ENCODE data around the gene SMKR1.

SMKR1 gene

GRCh38 chr7:129458171-129458570 is 44.2 kb upstream of the SMKR1 start:
- no peak for DNase-seq (ENCODE audit: low read depth, low spot score)
- in situ Hi-C loops (cut with HindIII; ENCODE audit: low sequenced_read_pairs) = no loop called here
- TF ChIP-seq CTCF (IDR thresholded peaks at IDR 0.05; ENCODE audit: low read depth, low read length) = no peak
- H3K4me3 ChIP-seq (ENCODE audit: low read depth, low read length) = no peak overlapping the region

- no peak for TF ChIP-seq CTCF (IDR thresholded peaks at IDR 0.05; ENCODE audit: low read depth, low read length)
- DNase-seq (ENCODE audit: low read depth, low spot score) = no peak
- H3K4me3 ChIP-seq (ENCODE audit: low read depth, low read length) = no peak overlapping the region
- in situ Hi-C loops (cut with HindIII; ENCODE audit: low sequenced_read_pairs) = no loop called here
These were observed 40.5 kb upstream of the SMKR1 start for GRCh38 chr7:129461809-129462208.

DNA sequence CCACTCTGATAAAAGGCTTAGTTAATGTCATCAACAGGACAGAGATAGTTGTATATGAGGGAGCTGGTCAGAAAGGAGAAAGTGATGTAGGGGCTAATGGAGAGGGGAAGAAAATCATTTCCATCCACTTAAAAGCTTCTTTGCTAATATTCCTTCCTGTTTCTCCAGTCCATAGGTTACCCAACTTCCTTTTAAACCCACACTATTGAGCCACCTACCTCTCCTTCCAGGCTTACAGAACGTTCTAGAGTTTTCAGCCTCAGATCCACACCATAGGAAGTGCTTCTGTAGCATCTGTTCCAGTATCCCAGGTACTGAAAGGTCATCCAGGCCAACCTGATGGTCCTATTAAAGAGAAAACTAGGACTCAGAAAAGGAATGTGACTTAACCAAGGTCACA is 39.9 kb upstream of the SMKR1 start:
- no peak overlapping the region for H3K4me3 ChIP-seq (ENCODE audit: low read depth, low read length)
- in situ Hi-C loops (cut with HindIII; ENCODE audit: low sequenced_read_pairs) = no loop called here
- no peak for TF ChIP-seq CTCF (IDR thresholded peaks at IDR 0.05; ENCODE audit: low read depth, low read length)
- no peak for DNase-seq (ENCODE audit: low read depth, low spot score)

DNA sequence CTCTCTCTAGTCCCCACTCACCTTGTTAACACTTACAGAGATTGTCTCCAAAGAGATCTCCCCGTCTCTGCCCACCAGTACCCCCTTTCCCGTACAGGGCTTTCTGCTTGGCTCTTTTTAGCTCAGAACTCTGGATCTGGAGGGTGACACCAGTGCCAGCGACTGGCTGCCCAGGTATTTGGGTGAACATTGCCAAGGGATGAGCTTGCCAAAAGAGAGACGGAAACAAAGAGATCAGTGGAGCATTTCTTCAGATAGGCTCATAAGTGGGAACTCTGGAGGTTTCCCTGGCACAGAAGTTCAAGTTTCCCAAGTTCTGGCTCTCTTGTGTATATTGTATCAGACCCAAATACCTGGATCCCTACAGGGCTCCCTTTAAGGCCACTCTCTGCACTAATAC is 38.1 kb upstream of the SMKR1 start:
- no peak overlapping the region for H3K4me3 ChIP-seq (ENCODE audit: low read depth, low read length)
- in situ Hi-C loops (cut with HindIII; ENCODE audit: low sequenced_read_pairs) = no loop called here
- TF ChIP-seq CTCF (IDR thresholded peaks at IDR 0.05; ENCODE audit: low read depth, low read length) = no peak
- DNase-seq (ENCODE audit: low read depth, low spot score) = no peak

DNA sequence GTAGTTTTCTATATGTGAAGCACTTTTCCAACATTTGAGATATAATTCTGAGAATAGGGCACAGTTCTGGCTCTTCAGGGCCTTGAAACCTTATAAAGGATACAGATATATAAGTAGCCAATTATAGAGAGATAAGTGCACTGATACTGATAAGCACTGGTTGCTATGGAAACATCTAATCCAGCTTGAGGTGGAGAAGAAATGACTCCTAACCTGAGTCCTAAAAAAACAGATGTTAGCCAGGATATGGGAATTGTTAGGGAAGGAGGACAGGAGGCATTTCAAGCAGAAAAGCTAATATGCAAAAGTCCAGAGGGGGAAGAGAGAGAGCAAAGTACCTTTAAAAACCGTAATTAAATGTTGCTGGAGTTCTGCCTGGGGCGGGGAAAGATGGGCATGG is 37.3 kb upstream of the SMKR1 start:
- no peak overlapping the region for H3K4me3 ChIP-seq (ENCODE audit: low read depth, low read length)
- DNase-seq (ENCODE audit: low read depth, low spot score) = no peak
- in situ Hi-C loops (cut with HindIII; ENCODE audit: low sequenced_read_pairs) = no loop called here
- TF ChIP-seq CTCF (IDR thresholded peaks at IDR 0.05; ENCODE audit: low read depth, low read length) = no peak

GRCh38 chr7:129466796-129467195 is 35.5 kb upstream of the SMKR1 start:
- TF ChIP-seq CTCF (IDR thresholded peaks at IDR 0.05; ENCODE audit: low read depth, low read length) = no peak
- H3K4me3 ChIP-seq (ENCODE audit: low read depth, low read length) = no peak overlapping the region
- DNase-seq (ENCODE audit: low read depth, low spot score) = no peak
- in situ Hi-C loops (cut with HindIII; ENCODE audit: low sequenced_read_pairs) = no loop called here

DNA sequence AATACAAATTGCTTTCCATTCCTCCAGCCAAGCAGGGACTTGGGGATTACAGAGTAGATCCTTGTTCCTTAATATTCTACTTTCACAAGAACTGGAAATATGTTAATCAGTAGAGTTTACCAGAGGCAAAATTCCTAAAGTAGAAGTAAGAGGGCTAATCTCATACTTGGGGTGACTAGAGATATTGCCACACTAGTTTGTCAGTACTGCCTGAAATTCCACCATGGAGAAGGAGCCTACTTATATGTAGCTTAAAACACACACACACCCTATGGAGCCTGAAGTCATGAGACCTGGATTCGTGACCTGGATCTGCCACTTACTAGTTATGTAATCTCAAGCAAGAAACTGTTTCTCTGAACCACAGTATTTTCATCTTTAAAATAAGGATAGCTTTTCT is 34.2 kb upstream of the SMKR1 start:
- H3K4me3 ChIP-seq (ENCODE audit: low read depth, low read length) = no peak overlapping the region
- peak; percentile 6 for DNase-seq (ENCODE audit: low read depth, low spot score)
- no peak for TF ChIP-seq CTCF (IDR thresholded peaks at IDR 0.05; ENCODE audit: low read depth, low read length)
- in situ Hi-C loops (cut with HindIII; ENCODE audit: low sequenced_read_pairs) = no loop called here
